Prostate gland (tissue), 2 donors: Measurements from ENCODE around the gene EPHA6. TPM values are rescaled to one million over a fixed set of nuclear protein-coding genes. Genes with fewer than 3 reads are reported as not detected.
"Not testable (repeated sequence)": the region's sequence is repeated elsewhere in the genome, so short reads cannot be mapped to it uniquely, and the experiment has no call there.

Experiments
- DNase-seq: peaks from one replicate; pipeline ENCODE4 v3.0.0-alpha.2; 2019; ENCODE audit warnings: low spot score
- H3K27ac ChIP-seq, 2 donors: fragments of 200-600 bp; sonication (generic); 2 replicates each; pipeline ENCODE4 v1.5.1; 2017 to 2019
- H3K27me3 ChIP-seq: fragments of 200-600 bp; sonication (generic); replicated peaks from 2 replicates; pipeline ENCODE4 v1.5.1; 2019; ENCODE audit not compliant: insufficient read depth
- H3K36me3 ChIP-seq, 2 donors: fragments of 200-600 bp; sonication (generic); 1 replicate in 1 of 2; 2 replicates in 1 of 2; pipeline versions ENCODE4 v1.5.1 to v1.8.1; 2017 to 2019
- H3K4me1 ChIP-seq: fragments of 200-600 bp; sonication (generic); replicated peaks from 2 replicates; pipeline ENCODE4 v1.5.1; 2019
- H3K4me3 ChIP-seq, 2 donors: fragments of 200-600 bp; sonication (generic); 2 replicates each; pipeline ENCODE4 v1.5.1; 2017 to 2019
- H3K9me3 ChIP-seq: fragments of 200-600 bp; sonication (generic); 2 replicates; pipeline ENCODE4 v1.5.1; 2017
- CTCF ChIP-seq, 4 experiments: fragments of 200-600 bp in 2 of 4; fragments of 450-650 bp in 2 of 4; sonication (generic) in 2 of 4; IDR thresholded peaks; 1 replicate in 3 of 4; 2 replicates in 1 of 4; pipeline ENCODE4 v1.5.1; 2016 to 2019; ENCODE audit warnings: antibody characterized with exemption in 4 of 4, mild to moderate bottlenecking in 2 of 4, moderate library complexity in 2 of 4
- POLR2A ChIP-seq: fragments of 450-650 bp; IDR thresholded peaks from one replicate; pipeline ENCODE4 v1.6.1; 2016; ENCODE audit warnings: antibody characterized with exemption, mild to moderate bottlenecking
- POLR2AphosphoS5 ChIP-seq: sonication (generic); formaldehyde crosslinking; IDR thresholded peaks from one replicate; pipeline ENCODE4 v1.6.1; 2017; ENCODE audit warnings: antibody characterized with exemption
- WGBS: methylation state at CpG from one replicate; pipeline ENCODE4 v1.1.5; 2018; 5-methylcytosine and 5-hydroxymethylcytosine counted together
- intact Hi-C: fragments of 100-400 bp; cut with DNase I; formaldehyde crosslinking; loops from one replicate; pipeline ENCODE4 v1.14.2; 2022
- total RNA-seq, 2 donors: library from RNA; depleted of rRNA; stranded (reverse); fragments of >200 nt; gene quantifications; one replicate each; pipeline ENCODE4 v1.1.0, GENCODE V29; 2016

The EPHA6 gene
- total RNA-seq, 2 donors from 2014 or later, result 1.1 to 3.7 TPM

- WGBS, result 86% methylated on average over 6 of the region's 6 CpGs
- intact Hi-C loops, result no loop called here
- Histone ChIP-seq H3K27ac (no peak overlapping the region), H3K9me3 (no peaks in the 10 kb centered on the region), H3K27me3 (no peaks in the 10 kb centered on the region), H3K36me3 (no peaks in the 10 kb centered on the region), H3K4me1 (no peaks in the 10 kb centered on the region), H3K4me3 (no peak overlapping the region)
- TF ChIP-seq CTCF (IDR thresholded peaks at IDR 0.05) (no peak), POLR2AphosphoS5 (no peak), POLR2A (no peak)
- no peak for DNase-seq
Measured at GRCh38 chr3:96966181-96966929, 152.0 kb downstream of the EPHA6 start.

- Histone ChIP-seq H3K27ac (no peak overlapping the region), H3K4me1 (no peaks in the 10 kb centered on the region), H3K36me3 (no peaks in the 10 kb centered on the region), H3K9me3 (no peaks in the 10 kb centered on the region), H3K4me3 (no peak overlapping the region), H3K27me3 (no peaks in the 10 kb centered on the region)
- DNase-seq, result no peak
- TF ChIP-seq POLR2A, result no peak
- no peak for TF ChIP-seq CTCF (IDR thresholded peaks at IDR 0.05)
- no peak for TF ChIP-seq POLR2AphosphoS5
- 60% methylated on average over 2 of the region's 2 CpGs for WGBS
- intact Hi-C loops, result no loop called here
Measured at GRCh38 chr3:96970211-96970610, 155.8 kb downstream of the EPHA6 start.

- TF ChIP-seq POLR2AphosphoS5 (no peak), CTCF (IDR thresholded peaks at IDR 0.05) (no peak), POLR2A (no peak)
- Histone ChIP-seq H3K27me3 (no peaks in the 10 kb centered on the region), H3K4me1 (no peaks in the 10 kb centered on the region), H3K4me3 (no peak overlapping the region), H3K27ac (no peak overlapping the region), H3K9me3 (no peaks in the 10 kb centered on the region), H3K36me3 (no peaks in the 10 kb centered on the region)
- intact Hi-C loops, result no loop called here
- no peak for DNase-seq
Measured at GRCh38 chr3:96977671-96978070, 163.3 kb downstream of the EPHA6 start.

GRCh38 chr3:96983716-96984115, 169.3 kb downstream of the EPHA6 start:
- H3K27ac ChIP-seq, intact Hi-C loops, DNase-seq, H3K27me3 ChIP-seq, H3K4me1 ChIP-seq, H3K9me3 ChIP-seq, H3K36me3 ChIP-seq, H3K4me3 ChIP-seq: not testable (repeated sequence)
- 96% methylated on average over 7 of the region's 7 CpGs for WGBS

- WGBS, result 50% methylated on average over 1 of the region's 1 CpG
- DNase-seq, result no peak
Measured at GRCh38 chr3:96986241-96986640, 171.8 kb downstream of the EPHA6 start.

More at GRCh38 chr3:96986241-96986640, 171.8 kb downstream of the EPHA6 start:
- H3K27me3 ChIP-seq, result no peaks in the 10 kb centered on the region
- no peaks in the 10 kb centered on the region for H3K36me3 ChIP-seq
- H3K27ac ChIP-seq, result no peak overlapping the region
- intact Hi-C loops, result no loop called here
- no peak for TF ChIP-seq POLR2AphosphoS5
- TF ChIP-seq CTCF (IDR thresholded peaks at IDR 0.05), result no peak
- TF ChIP-seq POLR2A, result no peak
- no peaks in the 10 kb centered on the region for H3K4me1 ChIP-seq
- no peaks in the 10 kb centered on the region for H3K9me3 ChIP-seq
- no peak overlapping the region for H3K4me3 ChIP-seq
